ENCODE data around the gene ZIM2. TPM values are rescaled to one million over a fixed set of nuclear protein-coding genes. Genes with fewer than 3 reads are reported as not detected.

The ZIM2 gene
- total and polyA plus RNA-seq, 12 donors = 0.24 to 28.1 (median 4.6) TPM

GRCh38 chr19:56831255-56831654 is 9.3 kb downstream of the ZIM2 start:
- H3K27me3 ChIP-seq = no peaks in the 10 kb centered on the region
- WGBS, 4 donors = 37 to 44% (median 39%) methylated on average over 2 of the region's 2 CpGs
- no peaks in the 10 kb centered on the region for H3K36me3 ChIP-seq (replicated peaks in 1 of 2)
- H3K4me3 ChIP-seq = no peak overlapping the region
- H3K9me3 ChIP-seq (replicated peaks in 1 of 3) = no peaks in the 10 kb centered on the region
- intact Hi-C loops (cut with DNase I) = no loop called here
- no peak for DNase-seq
- peak overlapping the region in 1 of 5 donors; percentile 15 for H3K27ac ChIP-seq
- TF ChIP-seq POLR2A (IDR thresholded peaks at IDR 0.05) (no peak), CTCF (IDR thresholded peaks at IDR 0.05) (no peak)
- peaks cover 0 to 27% of the 10 kb centered on the region in 2 donors for H3K4me1 ChIP-seq (replicated peaks in 1 of 2)

DNA sequence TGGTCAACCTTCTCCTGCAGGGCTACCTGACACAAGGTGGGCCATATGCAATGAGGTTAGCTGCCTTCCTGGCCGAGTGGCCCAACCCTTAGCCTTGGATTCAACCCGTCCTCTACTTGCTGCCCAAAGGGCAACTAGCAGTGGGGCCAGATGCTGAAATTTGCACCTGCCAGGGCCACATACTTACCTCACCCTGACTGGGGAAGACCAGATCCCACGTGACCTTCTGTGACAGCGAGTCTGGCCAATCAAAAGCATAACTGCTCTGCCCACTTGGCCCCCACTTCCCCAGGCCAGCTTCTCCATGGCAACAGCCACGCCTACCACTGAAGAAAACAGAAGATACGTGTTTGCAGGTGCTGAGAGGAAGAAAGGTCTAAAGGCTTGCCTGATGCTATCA is 10.9 kb downstream of the ZIM2 start:
- TF ChIP-seq CTCF (IDR thresholded peaks at IDR 0.05) = no peak
- no peak for TF ChIP-seq POLR2A (IDR thresholded peaks at IDR 0.05)
- DNase-seq = peak in 2 of 7 donors; percentile 25 to 75
- 71 to 76% (median 74%) methylated on average over 6 of the region's 6 CpGs for WGBS, 4 donors
- Histone ChIP-seq H3K27me3 (no peaks in the 10 kb centered on the region), H3K4me3 (no peak overlapping the region), H3K9me3 (replicated peaks in 1 of 3) (no peaks in the 10 kb centered on the region), H3K4me1 (replicated peaks in 1 of 2) (peaks cover 0 to 15% of the 10 kb centered on the region in 2 donors), H3K27ac (no peak overlapping the region), H3K36me3 (replicated peaks in 1 of 2) (no peaks in the 10 kb centered on the region)
- intact Hi-C loops (cut with DNase I) = no loop called here

DNA sequence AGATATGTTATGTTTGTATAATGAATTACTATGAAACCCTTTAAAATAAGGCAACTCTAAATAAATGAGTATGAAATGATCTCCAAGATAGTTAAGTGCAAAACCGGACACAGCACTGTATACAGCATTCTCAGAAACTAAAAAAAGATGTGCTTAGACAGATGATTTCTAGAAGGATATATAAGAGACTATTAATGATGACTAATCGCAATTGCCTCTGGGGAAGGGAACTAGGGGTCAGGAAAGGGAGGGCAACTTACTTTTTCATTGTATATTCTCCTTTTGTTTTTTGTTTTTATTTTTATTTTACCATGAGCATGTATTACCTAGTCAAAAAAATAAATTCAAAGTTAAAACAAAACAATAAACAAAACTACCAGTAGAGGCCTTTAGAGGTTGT is 12.8 kb downstream of the ZIM2 start:
- DNase-seq = no peak
- H3K27me3 ChIP-seq = no peaks in the 10 kb centered on the region
- intact Hi-C loops (cut with DNase I) = no loop called here
- peaks cover 0 to 15% of the 10 kb centered on the region in 2 donors for H3K4me1 ChIP-seq (replicated peaks in 1 of 2)
- no peak overlapping the region for H3K27ac ChIP-seq
- H3K9me3 ChIP-seq (replicated peaks in 1 of 3) = no peaks in the 10 kb centered on the region
- TF ChIP-seq CTCF (IDR thresholded peaks at IDR 0.05) (no peak), POLR2A (IDR thresholded peaks at IDR 0.05) (no peak)
- peaks cover 0 to 12% of the 10 kb centered on the region in 2 donors for H3K36me3 ChIP-seq (replicated peaks in 1 of 2)
- WGBS, 4 donors = 52 to 70% (median 56%) methylated on average over 2 of the region's 2 CpGs
- H3K4me3 ChIP-seq = no peak overlapping the region

DNA sequence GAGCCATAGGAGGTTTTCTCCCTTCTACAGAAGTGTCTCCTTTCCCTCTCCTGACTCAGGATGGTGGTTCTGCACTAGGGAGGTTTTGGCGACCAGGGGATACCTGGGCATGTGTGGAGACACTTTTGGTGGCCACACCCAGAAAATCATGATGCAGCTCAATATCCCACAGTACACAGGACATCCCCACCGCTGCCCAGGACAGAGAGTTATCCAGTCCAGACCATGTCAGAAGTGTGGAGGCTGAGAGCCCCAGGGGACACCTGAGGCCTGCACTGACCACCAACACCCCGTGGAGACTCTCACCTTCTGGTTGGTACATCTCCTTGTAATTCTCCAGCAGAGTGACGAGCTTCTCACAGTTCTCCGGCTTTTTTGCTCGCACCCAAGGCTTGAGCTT is 16.6 kb downstream of the ZIM2 start:
- H3K9me3 ChIP-seq (replicated peaks in 1 of 3) = no peaks in the 10 kb centered on the region
- H3K4me3 ChIP-seq = no peak overlapping the region
- no peak overlapping the region for H3K27ac ChIP-seq
- peaks cover 0 to 3% of the 10 kb centered on the region in 2 donors for H3K4me1 ChIP-seq (replicated peaks in 1 of 2)
- H3K36me3 ChIP-seq (replicated peaks in 1 of 2) = peaks cover 0 to 50% of the 10 kb centered on the region in 2 donors
- DNase-seq = no peak
- H3K27me3 ChIP-seq = no peaks in the 10 kb centered on the region
- intact Hi-C loops (cut with DNase I) = no loop called here
- TF ChIP-seq CTCF (IDR thresholded peaks at IDR 0.05) = no peak
- no peak for TF ChIP-seq POLR2A (IDR thresholded peaks at IDR 0.05)
- WGBS, 4 donors = 85 to 95% (median 90%) methylated on average over 5 to 6 of the region's 6 CpGs

Measured in adrenal gland (tissue), 12 donors.